ENCODE measurements around the gene CNNM1. TPM values are rescaled to one million over a fixed set of nuclear protein-coding genes. Genes with fewer than 3 reads are reported as not detected.
A peak's percentile ranks its signal among the peaks of the same experiment; 100 is the strongest.

The CNNM1 gene
- total RNA-seq, 1 experiment from 2014 or later: 0.90 TPM

GRCh38 chr10:99329304-99329553, at the start of gene CNNM1 (continued):
- TF ChIP-seq FOXP4 (CRISPR knock-in tag; IDR thresholded peaks at IDR 0.05): peak; percentile 89
- TF ChIP-seq, protein P1, sequence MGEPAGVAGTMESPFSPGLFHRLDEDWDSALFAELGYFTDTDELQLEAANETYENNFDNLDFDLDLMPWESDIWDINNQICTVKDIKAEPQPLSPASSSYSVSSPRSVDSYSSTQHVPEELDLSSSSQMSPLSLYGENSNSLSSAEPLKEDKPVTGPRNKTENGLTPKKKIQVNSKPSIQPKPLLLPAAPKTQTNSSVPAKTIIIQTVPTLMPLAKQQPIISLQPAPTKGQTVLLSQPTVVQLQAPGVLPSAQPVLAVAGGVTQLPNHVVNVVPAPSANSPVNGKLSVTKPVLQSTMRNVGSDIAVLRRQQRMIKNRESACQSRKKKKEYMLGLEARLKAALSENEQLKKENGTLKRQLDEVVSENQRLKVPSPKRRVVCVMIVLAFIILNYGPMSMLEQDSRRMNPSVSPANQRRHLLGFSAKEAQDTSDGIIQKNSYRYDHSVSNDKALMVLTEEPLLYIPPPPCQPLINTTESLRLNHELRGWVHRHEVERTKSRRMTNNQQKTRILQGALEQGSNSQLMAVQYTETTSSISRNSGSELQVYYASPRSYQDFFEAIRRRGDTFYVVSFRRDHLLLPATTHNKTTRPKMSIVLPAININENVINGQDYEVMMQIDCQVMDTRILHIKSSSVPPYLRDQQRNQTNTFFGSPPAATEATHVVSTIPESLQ (CRISPR knock-in tag; IDR thresholded peaks at IDR 0.05): no peak
- TF ChIP-seq, protein P2, sequence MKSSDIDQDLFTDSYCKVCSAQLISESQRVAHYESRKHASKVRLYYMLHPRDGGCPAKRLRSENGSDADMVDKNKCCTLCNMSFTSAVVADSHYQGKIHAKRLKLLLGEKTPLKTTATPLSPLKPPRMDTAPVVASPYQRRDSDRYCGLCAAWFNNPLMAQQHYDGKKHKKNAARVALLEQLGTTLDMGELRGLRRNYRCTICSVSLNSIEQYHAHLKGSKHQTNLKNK (CRISPR knock-in tag; IDR thresholded peaks at IDR 0.05): no peak
- TF ChIP-seq, protein P3, sequence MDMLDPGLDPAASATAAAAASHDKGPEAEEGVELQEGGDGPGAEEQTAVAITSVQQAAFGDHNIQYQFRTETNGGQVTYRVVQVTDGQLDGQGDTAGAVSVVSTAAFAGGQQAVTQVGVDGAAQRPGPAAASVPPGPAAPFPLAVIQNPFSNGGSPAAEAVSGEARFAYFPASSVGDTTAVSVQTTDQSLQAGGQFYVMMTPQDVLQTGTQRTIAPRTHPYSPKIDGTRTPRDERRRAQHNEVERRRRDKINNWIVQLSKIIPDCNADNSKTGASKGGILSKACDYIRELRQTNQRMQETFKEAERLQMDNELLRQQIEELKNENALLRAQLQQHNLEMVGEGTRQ (CRISPR knock-in tag; IDR thresholded peaks at IDR 0.05): peak; percentile 86
- TF ChIP-seq CBFB (CRISPR knock-in tag; IDR thresholded peaks at IDR 0.05; ENCODE audit: low read depth): no peak
- TF ChIP-seq MYBL2 (CRISPR knock-in tag; IDR thresholded peaks at IDR 0.05): peak; percentile 61; the same call in 1 of the 2 replicates
- TF ChIP-seq, protein P4, sequence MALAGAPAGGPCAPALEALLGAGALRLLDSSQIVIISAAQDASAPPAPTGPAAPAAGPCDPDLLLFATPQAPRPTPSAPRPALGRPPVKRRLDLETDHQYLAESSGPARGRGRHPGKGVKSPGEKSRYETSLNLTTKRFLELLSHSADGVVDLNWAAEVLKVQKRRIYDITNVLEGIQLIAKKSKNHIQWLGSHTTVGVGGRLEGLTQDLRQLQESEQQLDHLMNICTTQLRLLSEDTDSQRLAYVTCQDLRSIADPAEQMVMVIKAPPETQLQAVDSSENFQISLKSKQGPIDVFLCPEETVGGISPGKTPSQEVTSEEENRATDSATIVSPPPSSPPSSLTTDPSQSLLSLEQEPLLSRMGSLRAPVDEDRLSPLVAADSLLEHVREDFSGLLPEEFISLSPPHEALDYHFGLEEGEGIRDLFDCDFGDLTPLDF (CRISPR knock-in tag; IDR thresholded peaks at IDR 0.05): 0 out of 2 replicates have a peak, but pooled peaks have one; percentile 55
- TF ChIP-seq, protein P5, sequence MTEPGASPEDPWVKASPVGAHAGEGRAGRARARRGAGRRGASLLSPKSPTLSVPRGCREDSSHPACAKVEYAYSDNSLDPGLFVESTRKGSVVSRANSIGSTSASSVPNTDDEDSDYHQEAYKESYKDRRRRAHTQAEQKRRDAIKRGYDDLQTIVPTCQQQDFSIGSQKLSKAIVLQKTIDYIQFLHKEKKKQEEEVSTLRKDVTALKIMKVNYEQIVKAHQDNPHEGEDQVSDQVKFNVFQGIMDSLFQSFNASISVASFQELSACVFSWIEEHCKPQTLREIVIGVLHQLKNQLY (CRISPR knock-in tag; IDR thresholded peaks at IDR 0.05): peak; percentile 84; the same call in 1 of the 2 replicates
- peak; percentile 63; the same call in 1 of the 2 replicates for TF ChIP-seq NFE2L1 (CRISPR knock-in tag; IDR thresholded peaks at IDR 0.05)
- peak; percentile 82; the same call in 1 of the 2 replicates for TF ChIP-seq FOXK1 (CRISPR knock-in tag; IDR thresholded peaks at IDR 0.05)
- no peak for TF ChIP-seq SOX15 (CRISPR knock-in tag; IDR thresholded peaks at IDR 0.05)
- no peak for TF ChIP-seq NFATC4 (CRISPR knock-in tag; IDR thresholded peaks at IDR 0.05)
- TF ChIP-seq EMX1 (CRISPR knock-in tag; IDR thresholded peaks at IDR 0.05): no peak
- peak; percentile 30; the same call in 1 of the 2 replicates for TF ChIP-seq RELA (CRISPR knock-in tag; IDR thresholded peaks at IDR 0.05; ENCODE audit: borderline replicate concordance)
- TF ChIP-seq PRDM15 (CRISPR knock-in tag; IDR thresholded peaks at IDR 0.05): no peak
- TF ChIP-seq, protein P6, sequence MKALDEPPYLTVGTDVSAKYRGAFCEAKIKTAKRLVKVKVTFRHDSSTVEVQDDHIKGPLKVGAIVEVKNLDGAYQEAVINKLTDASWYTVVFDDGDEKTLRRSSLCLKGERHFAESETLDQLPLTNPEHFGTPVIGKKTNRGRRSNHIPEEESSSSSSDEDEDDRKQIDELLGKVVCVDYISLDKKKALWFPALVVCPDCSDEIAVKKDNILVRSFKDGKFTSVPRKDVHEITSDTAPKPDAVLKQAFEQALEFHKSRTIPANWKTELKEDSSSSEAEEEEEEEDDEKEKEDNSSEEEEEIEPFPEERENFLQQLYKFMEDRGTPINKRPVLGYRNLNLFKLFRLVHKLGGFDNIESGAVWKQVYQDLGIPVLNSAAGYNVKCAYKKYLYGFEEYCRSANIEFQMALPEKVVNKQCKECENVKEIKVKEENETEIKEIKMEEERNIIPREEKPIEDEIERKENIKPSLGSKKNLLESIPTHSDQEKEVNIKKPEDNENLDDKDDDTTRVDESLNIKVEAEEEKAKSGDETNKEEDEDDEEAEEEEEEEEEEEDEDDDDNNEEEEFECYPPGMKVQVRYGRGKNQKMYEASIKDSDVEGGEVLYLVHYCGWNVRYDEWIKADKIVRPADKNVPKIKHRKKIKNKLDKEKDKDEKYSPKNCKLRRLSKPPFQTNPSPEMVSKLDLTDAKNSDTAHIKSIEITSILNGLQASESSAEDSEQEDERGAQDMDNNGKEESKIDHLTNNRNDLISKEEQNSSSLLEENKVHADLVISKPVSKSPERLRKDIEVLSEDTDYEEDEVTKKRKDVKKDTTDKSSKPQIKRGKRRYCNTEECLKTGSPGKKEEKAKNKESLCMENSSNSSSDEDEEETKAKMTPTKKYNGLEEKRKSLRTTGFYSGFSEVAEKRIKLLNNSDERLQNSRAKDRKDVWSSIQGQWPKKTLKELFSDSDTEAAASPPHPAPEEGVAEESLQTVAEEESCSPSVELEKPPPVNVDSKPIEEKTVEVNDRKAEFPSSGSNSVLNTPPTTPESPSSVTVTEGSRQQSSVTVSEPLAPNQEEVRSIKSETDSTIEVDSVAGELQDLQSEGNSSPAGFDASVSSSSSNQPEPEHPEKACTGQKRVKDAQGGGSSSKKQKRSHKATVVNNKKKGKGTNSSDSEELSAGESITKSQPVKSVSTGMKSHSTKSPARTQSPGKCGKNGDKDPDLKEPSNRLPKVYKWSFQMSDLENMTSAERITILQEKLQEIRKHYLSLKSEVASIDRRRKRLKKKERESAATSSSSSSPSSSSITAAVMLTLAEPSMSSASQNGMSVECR (CRISPR knock-in tag; IDR thresholded peaks at IDR 0.05; ENCODE audit: borderline replicate concordance): no peak
- TF ChIP-seq, protein P7, sequence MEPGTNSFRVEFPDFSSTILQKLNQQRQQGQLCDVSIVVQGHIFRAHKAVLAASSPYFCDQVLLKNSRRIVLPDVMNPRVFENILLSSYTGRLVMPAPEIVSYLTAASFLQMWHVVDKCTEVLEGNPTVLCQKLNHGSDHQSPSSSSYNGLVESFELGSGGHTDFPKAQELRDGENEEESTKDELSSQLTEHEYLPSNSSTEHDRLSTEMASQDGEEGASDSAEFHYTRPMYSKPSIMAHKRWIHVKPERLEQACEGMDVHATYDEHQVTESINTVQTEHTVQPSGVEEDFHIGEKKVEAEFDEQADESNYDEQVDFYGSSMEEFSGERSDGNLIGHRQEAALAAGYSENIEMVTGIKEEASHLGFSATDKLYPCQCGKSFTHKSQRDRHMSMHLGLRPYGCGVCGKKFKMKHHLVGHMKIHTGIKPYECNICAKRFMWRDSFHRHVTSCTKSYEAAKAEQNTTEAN (CRISPR knock-in tag; IDR thresholded peaks at IDR 0.05): peak; percentile 46; the same call in 1 of the 2 replicates
- TF ChIP-seq TCF7 (CRISPR knock-in tag; IDR thresholded peaks at IDR 0.05; ENCODE audit: low read depth): no peak
- TF ChIP-seq SMAD4 (CRISPR knock-in tag; IDR thresholded peaks at IDR 0.05): no peak
- TF ChIP-seq NFYB (CRISPR knock-in tag; conservative IDR thresholded peaks at IDR 0.05; ENCODE audit: low read depth): no peak
- no peak for TF ChIP-seq ZNF416 (CRISPR knock-in tag; IDR thresholded peaks at IDR 0.05)
- no peak for TF ChIP-seq TEAD4 (CRISPR knock-in tag; IDR thresholded peaks at IDR 0.05)
- TF ChIP-seq SMAD3 (CRISPR knock-in tag; IDR thresholded peaks at IDR 0.05; ENCODE audit: borderline replicate concordance): peak; percentile 74; the same call in 1 of the 2 replicates
